Measurements from ENCODE around the gene ASPSCR1. TPM values are rescaled to one million over a fixed set of nuclear protein-coding genes. Genes with fewer than 3 reads are reported as not detected.

ASPSCR1 gene
- total and polyA plus RNA-seq, 2 of the 13 experiments (the other 11 are each of a cell fraction or from before 2014, with no cell fraction given): 274 to 314 TPM

DNA sequence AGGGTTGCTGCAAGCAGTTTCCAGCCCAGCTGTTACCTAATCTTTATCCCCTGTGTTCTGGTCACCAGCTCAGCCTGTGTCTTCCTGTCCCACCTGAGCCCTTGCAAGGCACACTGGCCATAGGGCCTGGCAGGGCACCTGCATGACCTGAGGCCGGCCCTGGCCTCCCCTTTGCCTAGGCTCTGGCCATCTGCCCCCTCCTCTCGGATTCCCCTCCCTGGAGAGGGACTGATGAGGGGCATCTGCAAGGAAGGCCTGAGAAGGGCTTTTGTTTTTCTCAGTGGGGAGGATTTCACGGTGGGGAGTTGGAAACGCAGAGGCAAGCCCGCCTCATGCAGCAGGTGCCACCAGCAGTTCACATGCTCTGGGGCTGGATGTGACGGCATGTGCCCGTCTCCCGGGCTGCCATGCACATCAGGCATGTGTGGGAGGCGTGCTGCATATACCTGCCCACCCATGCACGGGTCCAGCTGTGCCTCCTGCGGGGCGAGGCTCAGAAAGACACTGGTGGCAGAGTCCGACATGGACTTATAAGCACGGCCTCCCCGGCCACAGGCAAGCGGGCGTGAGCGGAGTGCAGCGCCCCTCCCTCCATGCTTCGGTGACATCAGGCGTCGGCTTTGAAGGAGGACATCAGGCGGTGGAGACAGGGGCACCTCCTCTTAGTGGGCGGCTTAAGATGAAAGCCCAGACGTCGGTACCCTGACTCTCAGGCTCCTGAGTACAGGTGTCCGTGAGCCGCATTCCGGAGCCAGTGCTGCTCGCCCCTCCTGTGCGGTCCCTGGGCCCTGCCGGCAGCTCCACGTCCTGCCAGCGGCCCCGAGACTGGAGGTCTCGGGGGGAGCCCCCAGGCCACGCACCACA lies 16.5 kb downstream of the ASPSCR1 start (continued):
- TF ChIP-seq, protein P1, sequence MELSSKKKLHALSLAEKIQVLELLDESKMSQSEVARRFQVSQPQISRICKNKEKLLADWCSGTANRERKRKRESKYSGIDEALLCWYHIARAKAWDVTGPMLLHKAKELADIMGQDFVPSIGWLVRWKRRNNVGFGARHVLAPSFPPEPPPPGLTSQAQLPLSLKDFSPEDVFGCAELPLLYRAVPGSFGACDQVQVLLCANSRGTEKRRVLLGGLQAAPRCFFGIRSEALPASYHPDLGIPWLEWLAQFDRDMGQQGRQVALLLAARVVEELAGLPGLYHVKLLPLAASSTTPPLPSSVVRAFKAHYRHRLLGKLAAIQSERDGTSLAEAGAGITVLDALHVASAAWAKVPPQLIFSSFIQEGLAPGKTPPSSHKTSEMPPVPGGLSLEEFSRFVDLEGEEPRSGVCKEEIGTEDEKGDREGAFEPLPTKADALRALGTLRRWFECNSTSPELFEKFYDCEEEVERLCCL (CRISPR knock-in tag; IDR thresholded peaks at IDR 0.05; ENCODE audit: borderline replicate concordance): 0 out of 2 replicates have a peak, but pooled peaks have one; percentile 17
- TF ChIP-seq ZNF614 (CRISPR knock-in tag; IDR thresholded peaks at IDR 0.05; ENCODE audit: borderline replicate concordance) (peak; percentile 21; the same call in 1 of the 2 replicates), SOX5 (CRISPR knock-in tag; IDR thresholded peaks at IDR 0.05; ENCODE audit: borderline replicate concordance) (peak; percentile 22; the same call in 1 of the 2 replicates), ERF (CRISPR knock-in tag; IDR thresholded peaks at IDR 0.05) (no peak), XBP1 (CRISPR knock-in tag; IDR thresholded peaks at IDR 0.05) (no peak), CHCHD3 (CRISPR knock-in tag; IDR thresholded peaks at IDR 0.05) (peak; percentile 87), ZNF83 (CRISPR knock-in tag; IDR thresholded peaks at IDR 0.05; ENCODE audit: borderline replicate concordance) (no peak; the same call in 1 of the 2 replicates), RBM22 (optimal IDR thresholded peaks at IDR 0.05; ENCODE audit: low read length) (peak; percentile 88), ZNF549 (CRISPR knock-in tag; IDR thresholded peaks at IDR 0.05) (no peak; the same call in 1 of the 2 replicates), MEF2D (CRISPR knock-in tag; IDR thresholded peaks at IDR 0.05) (peak; percentile 80)
- TF ChIP-seq, protein P2, sequence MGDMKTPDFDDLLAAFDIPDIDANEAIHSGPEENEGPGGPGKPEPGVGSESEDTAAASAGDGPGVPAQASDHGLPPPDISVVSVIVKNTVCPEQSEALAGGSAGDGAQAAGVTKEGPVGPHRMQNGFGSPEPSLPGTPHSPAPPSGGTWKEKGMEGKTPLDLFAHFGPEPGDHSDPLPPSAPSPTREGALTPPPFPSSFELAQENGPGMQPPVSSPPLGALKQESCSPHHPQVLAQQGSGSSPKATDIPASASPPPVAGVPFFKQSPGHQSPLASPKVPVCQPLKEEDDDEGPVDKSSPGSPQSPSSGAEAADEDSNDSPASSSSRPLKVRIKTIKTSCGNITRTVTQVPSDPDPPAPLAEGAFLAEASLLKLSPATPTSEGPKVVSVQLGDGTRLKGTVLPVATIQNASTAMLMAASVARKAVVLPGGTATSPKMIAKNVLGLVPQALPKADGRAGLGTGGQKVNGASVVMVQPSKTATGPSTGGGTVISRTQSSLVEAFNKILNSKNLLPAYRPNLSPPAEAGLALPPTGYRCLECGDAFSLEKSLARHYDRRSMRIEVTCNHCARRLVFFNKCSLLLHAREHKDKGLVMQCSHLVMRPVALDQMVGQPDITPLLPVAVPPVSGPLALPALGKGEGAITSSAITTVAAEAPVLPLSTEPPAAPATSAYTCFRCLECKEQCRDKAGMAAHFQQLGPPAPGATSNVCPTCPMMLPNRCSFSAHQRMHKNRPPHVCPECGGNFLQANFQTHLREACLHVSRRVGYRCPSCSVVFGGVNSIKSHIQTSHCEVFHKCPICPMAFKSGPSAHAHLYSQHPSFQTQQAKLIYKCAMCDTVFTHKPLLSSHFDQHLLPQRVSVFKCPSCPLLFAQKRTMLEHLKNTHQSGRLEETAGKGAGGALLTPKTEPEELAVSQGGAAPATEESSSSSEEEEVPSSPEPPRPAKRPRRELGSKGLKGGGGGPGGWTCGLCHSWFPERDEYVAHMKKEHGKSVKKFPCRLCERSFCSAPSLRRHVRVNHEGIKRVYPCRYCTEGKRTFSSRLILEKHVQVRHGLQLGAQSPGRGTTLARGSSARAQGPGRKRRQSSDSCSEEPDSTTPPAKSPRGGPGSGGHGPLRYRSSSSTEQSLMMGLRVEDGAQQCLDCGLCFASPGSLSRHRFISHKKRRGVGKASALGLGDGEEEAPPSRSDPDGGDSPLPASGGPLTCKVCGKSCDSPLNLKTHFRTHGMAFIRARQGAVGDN (CRISPR knock-in tag; IDR thresholded peaks at IDR 0.05): peak; percentile 88
- TF ChIP-seq, protein P3, sequence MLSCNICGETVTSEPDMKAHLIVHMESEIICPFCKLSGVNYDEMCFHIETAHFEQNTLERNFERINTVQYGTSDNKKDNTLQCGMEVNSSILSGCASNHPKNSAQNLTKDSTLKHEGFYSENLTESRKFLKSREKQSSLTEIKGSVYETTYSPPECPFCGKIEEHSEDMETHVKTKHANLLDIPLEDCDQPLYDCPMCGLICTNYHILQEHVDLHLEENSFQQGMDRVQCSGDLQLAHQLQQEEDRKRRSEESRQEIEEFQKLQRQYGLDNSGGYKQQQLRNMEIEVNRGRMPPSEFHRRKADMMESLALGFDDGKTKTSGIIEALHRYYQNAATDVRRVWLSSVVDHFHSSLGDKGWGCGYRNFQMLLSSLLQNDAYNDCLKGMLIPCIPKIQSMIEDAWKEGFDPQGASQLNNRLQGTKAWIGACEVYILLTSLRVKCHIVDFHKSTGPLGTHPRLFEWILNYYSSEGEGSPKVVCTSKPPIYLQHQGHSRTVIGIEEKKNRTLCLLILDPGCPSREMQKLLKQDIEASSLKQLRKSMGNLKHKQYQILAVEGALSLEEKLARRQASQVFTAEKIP (CRISPR knock-in tag; IDR thresholded peaks at IDR 0.05; ENCODE audit: borderline replicate concordance): no peak
- TF ChIP-seq, protein P4, sequence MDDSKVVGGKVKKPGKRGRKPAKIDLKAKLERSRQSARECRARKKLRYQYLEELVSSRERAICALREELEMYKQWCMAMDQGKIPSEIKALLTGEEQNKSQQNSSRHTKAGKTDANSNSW (CRISPR knock-in tag; IDR thresholded peaks at IDR 0.05; ENCODE audit: borderline replicate concordance): 0 out of 2 replicates have a peak, but pooled peaks have one; percentile 12
- TF ChIP-seq, protein P5, sequence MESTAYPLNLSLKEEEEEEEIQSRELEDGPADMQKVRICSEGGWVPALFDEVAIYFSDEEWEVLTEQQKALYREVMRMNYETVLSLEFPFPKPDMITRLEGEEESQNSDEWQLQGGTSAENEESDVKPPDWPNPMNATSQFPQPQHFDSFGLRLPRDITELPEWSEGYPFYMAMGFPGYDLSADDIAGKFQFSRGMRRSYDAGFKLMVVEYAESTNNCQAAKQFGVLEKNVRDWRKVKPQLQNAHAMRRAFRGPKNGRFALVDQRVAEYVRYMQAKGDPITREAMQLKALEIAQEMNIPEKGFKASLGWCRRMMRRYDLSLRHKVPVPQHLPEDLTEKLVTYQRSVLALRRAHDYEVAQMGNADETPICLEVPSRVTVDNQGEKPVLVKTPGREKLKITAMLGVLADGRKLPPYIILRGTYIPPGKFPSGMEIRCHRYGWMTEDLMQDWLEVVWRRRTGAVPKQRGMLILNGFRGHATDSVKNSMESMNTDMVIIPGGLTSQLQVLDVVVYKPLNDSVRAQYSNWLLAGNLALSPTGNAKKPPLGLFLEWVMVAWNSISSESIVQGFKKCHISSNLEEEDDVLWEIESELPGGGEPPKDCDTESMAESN (CRISPR knock-in tag; conservative IDR thresholded peaks at IDR 0.05): no peak; the same call in 1 of the 2 replicates
